AG09309 (cell line): ENCODE data around the gene KRT2.

ENCODE experiments used
- DNase-seq: peaks from one replicate; pipeline ENCODE4 v3.0.0-alpha.2; 2010; ENCODE audit warnings: low read depth
- H3K4me3 ChIP-seq: 2 replicates; pipeline ENCODE4 v1.5.1; 2011; ENCODE audit warnings: mild to moderate bottlenecking, low read depth, low read length, moderate library complexity; ENCODE audit not compliant: control insufficient read depth
- CTCF ChIP-seq: IDR thresholded peaks from 2 replicates; pipeline ENCODE4 v1.5.1; 2011; ENCODE audit warnings: mild to moderate bottlenecking, low read depth, low read length, inconsistent platforms; ENCODE audit not compliant: insufficient read depth, control insufficient read depth; ENCODE audit errors: missing control alignments

KRT2 gene

GRCh38 chr12:52608826-52609630 lies 43.0 kb downstream of the KRT2 start:
- H3K4me3 ChIP-seq: no peak overlapping the region
- no peak for DNase-seq
- TF ChIP-seq CTCF: no peak

GRCh38 chr12:52608161-52608560 lies 43.9 kb downstream of the KRT2 start:
- H3K4me3 ChIP-seq: no peak overlapping the region
- TF ChIP-seq CTCF: no peak
- DNase-seq: no peak

GRCh38 chr12:52607314-52607713 lies 44.7 kb downstream of the KRT2 start:
- TF ChIP-seq CTCF: no peak
- no peak overlapping the region for H3K4me3 ChIP-seq
- no peak for DNase-seq

- H3K4me3 ChIP-seq: no peak overlapping the region
- DNase-seq: no peak
- TF ChIP-seq CTCF: no peak
These were observed 45.3 kb downstream of the KRT2 start for GRCh38 chr12:52606581-52607218.

- no peak for DNase-seq
- no peak for TF ChIP-seq CTCF
- no peak overlapping the region for H3K4me3 ChIP-seq
These were observed 45.9 kb downstream of the KRT2 start for GRCh38 chr12:52606096-52606495.

- DNase-seq: no peak
- TF ChIP-seq CTCF: no peak
These were observed 46.5 kb downstream of the KRT2 start for GRCh38 chr12:52605542-52605941.

More at GRCh38 chr12:52605542-52605941, 46.5 kb downstream of the KRT2 start:
- H3K4me3 ChIP-seq: no peak overlapping the region
